ENCODE data around the gene C19orf38.
"Not testable (repeated sequence)": the region's sequence is repeated elsewhere in the genome, so short reads cannot be mapped to it uniquely, and the experiment has no call there.

The C19orf38 gene

GRCh38 chr19:10852098-10852800 is 4.0 kb downstream of the C19orf38 start:
- no peak for DNase-seq (ENCODE audit: low spot score)

GRCh38 chr19:10852941-10853340 is 4.7 kb downstream of the C19orf38 start:
- DNase-seq (ENCODE audit: low spot score), result no peak

- DNase-seq (ENCODE audit: low spot score), result peak; percentile 40
Measured at GRCh38 chr19:10854350-10855089, 6.3 kb downstream of the C19orf38 start.

- no peak for DNase-seq (ENCODE audit: low spot score)
Measured at GRCh38 chr19:10855879-10856522, 7.8 kb downstream of the C19orf38 start.

- DNase-seq (ENCODE audit: low spot score), result not testable (repeated sequence)
Measured at GRCh38 chr19:10856899-10857298, 8.7 kb downstream of the C19orf38 start.

GRCh38 chr19:10858204-10858828 is 10.1 kb downstream of the C19orf38 start:
- DNase-seq (ENCODE audit: low spot score), result no peak

GRCh38 chr19:10861103-10861651 is 13.0 kb downstream of the C19orf38 start:
- no peak for DNase-seq (ENCODE audit: low spot score)

GRCh38 chr19:10862561-10863106 is 14.4 kb downstream of the C19orf38 start:
- DNase-seq (ENCODE audit: low spot score), result no peak

- no peak for DNase-seq (ENCODE audit: low spot score)
Measured at GRCh38 chr19:10863107-10863717, 15.0 kb downstream of the C19orf38 start.

GRCh38 chr19:10864538-10864899 is 16.3 kb downstream of the C19orf38 start:
- peak; percentile 87 for DNase-seq (ENCODE audit: low spot score)

- DNase-seq (ENCODE audit: low spot score), result no peak
Measured at GRCh38 chr19:10866495-10866894, 18.3 kb downstream of the C19orf38 start.

GRCh38 chr19:10868872-10869547 is 20.8 kb downstream of the C19orf38 start:
- DNase-seq (ENCODE audit: low spot score), result no peak

- DNase-seq (ENCODE audit: low spot score), result not testable (repeated sequence)
Measured at GRCh38 chr19:10869872-10870311, 21.7 kb downstream of the C19orf38 start.

GRCh38 chr19:10870501-10870954 is 22.3 kb downstream of the C19orf38 start:
- DNase-seq (ENCODE audit: low spot score), result no peak

- peak; percentile 98 for DNase-seq (ENCODE audit: low spot score)
Measured at GRCh38 chr19:10870955-10871603, 22.9 kb downstream of the C19orf38 start, which contains the start of gene CARM1. CARM1 (plus strand) TSS chr19:10871553; CDS start chr19:10871703, 150 bp downstream.

- DNase-seq (ENCODE audit: low spot score), result no peak
Measured at GRCh38 chr19:10871711-10872545, 23.7 kb downstream of the C19orf38 start.

- no peak for DNase-seq (ENCODE audit: low spot score)
Measured at GRCh38 chr19:10872546-10873107, 24.4 kb downstream of the C19orf38 start.

GRCh38 chr19:10874024-10874423 is 25.8 kb downstream of the C19orf38 start:
- no peak for DNase-seq (ENCODE audit: low spot score)
